ENCODE data around the gene TNFAIP2. TPM values are rescaled to one million over a fixed set of nuclear protein-coding genes. Genes with fewer than 3 reads are reported as not detected.

The TNFAIP2 gene
- total and polyA plus RNA-seq, 8 donors: 30.7 to 279 (median 73.0) TPM

DNA sequence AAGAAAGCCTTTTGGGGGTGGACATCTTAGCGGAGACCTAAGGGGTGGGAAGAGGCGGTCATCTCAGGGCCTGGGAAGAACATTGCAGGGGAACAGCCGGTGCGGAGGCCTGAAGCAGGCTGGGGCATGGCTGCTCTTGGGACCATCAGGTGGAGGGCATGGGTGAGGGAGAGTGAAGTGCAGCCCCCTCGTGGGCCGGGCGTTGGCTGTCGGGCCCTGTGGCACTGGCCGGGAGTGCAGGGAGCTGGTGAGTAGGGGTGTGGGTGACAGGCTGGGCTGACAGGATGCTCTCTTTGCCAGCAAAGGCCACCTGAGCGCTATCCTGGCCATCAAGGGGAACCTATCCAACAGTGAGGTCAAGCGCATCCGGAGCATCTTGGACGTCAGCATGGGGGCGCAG lies 11.7 kb downstream of the TNFAIP2 start:
- H3K27me3 ChIP-seq: peaks cover 0 to 14% (median 0%) of the 10 kb centered on the region in 3 donors
- intact Hi-C loops (cut with DNase I; ENCODE audit: low total_unique reads): no loop called here
- no peak for TF ChIP-seq EP300 (IDR thresholded peaks at IDR 0.05)
- TF ChIP-seq POLR2A (IDR thresholded peaks at IDR 0.05): no peak
- TF ChIP-seq POLR2AphosphoS5 (IDR thresholded peaks at IDR 0.05): no peak
- no peak for TF ChIP-seq CTCF (IDR thresholded peaks at IDR 0.05)
- no peaks in the 10 kb centered on the region for H3K9me3 ChIP-seq
- H3K4me3 ChIP-seq: no peak overlapping the region
- 91 to 96% (median 93%) methylated on average over 14 of the region's 14 CpGs for WGBS, 5 donors
- H3K4me1 ChIP-seq: peaks cover 19 to 55% (median 36%) of the 10 kb centered on the region in 4 donors
- no peak overlapping the region for H3K27ac ChIP-seq
- peak in 1 of 2 donors; percentile 2 for DNase-seq
- peaks cover 10 to 71% (median 55%) of the 10 kb centered on the region in 4 donors for H3K36me3 ChIP-seq

DNA sequence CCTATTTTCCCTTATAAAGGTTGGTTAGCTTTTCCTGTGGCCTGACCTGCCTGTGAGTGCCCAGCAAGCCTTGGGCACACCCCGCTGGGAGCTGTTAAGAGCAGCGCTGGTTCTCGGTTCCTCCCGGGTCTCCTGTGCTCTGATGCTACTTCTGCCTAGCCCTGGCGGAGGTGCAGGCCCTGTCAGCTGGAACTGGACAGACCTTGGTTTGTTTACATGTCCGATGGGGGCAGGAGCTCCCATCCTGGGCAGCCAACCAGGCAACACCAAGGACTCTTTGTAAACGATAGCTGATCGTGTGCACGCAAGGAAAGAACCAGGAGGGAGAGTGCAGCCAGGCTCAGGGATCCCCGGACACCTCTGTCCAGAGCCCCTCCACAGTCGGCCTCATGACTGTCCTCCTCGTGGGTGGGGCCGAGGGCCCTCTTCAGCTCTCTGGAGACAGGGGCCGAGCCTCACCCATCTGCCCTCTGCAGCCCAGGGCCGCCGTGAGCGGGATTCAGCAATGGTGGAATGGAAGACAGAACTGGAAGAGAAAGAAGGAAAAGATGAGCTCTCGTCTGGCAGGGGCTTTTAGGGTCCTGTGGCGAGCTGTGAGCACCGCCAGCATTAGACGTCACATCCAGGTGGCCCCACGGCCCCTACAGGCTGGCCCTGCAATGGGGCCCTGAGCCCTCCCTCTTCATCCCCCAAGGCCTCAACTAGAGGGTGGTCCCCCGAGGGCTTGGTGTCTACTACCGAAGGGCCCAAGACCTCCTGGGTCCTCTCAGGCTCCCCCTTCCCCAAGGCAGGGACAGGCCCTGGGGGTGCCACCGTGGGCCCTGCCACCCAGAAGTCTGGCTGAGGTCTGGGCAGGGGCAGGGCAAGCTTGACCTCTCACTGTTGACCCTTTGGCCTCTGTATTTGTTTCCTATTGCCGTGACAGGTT lies 12.3 kb downstream of the TNFAIP2 start:
- DNase-seq: no peak
- Histone ChIP-seq H3K4me1 (peaks cover 18 to 48% (median 29%) of the 10 kb centered on the region in 4 donors), H3K27me3 (peaks cover 0 to 14% (median 0%) of the 10 kb centered on the region in 3 donors), H3K27ac (no peak overlapping the region), H3K36me3 (peaks cover 10 to 65% (median 48%) of the 10 kb centered on the region in 4 donors), H3K4me3 (no peak overlapping the region), H3K9me3 (no peaks in the 10 kb centered on the region)
- 80 to 92% (median 83%) methylated on average over 16 to 26 of the region's 26 CpGs for WGBS, 5 donors
- intact Hi-C loops (cut with DNase I; ENCODE audit: low total_unique reads): no loop called here
- TF ChIP-seq POLR2A (IDR thresholded peaks at IDR 0.05): no peak
- no peak for TF ChIP-seq EP300 (IDR thresholded peaks at IDR 0.05)
- no peak for TF ChIP-seq CTCF (IDR thresholded peaks at IDR 0.05)
- no peak for TF ChIP-seq POLR2AphosphoS5 (IDR thresholded peaks at IDR 0.05)

GRCh38 chr14:103136388-103137271 lies 13.4 kb downstream of the TNFAIP2 start:
- no peak overlapping the region for H3K4me3 ChIP-seq
- intact Hi-C loops (cut with DNase I; ENCODE audit: low total_unique reads): no loop called here
- H3K36me3 ChIP-seq: peaks cover 4 to 54% (median 43%) of the 10 kb centered on the region in 4 donors
- H3K4me1 ChIP-seq: peaks cover 8 to 45% (median 27%) of the 10 kb centered on the region in 4 donors
- TF ChIP-seq EP300 (IDR thresholded peaks at IDR 0.05) (no peak), POLR2A (IDR thresholded peaks at IDR 0.05) (no peak), POLR2AphosphoS5 (IDR thresholded peaks at IDR 0.05) (no peak), CTCF (IDR thresholded peaks at IDR 0.05) (no peak)
- H3K27ac ChIP-seq: peak overlapping the region in 2 of 5 donors; percentile 46 to 64
- WGBS, 5 donors: 70 to 74% (median 71%) methylated on average over 20 of the region's 20 CpGs
- no peaks in the 10 kb centered on the region for H3K9me3 ChIP-seq
- peak in 1 of 2 donors; percentile 60 for DNase-seq
- H3K27me3 ChIP-seq: peaks cover 0 to 14% (median 0%) of the 10 kb centered on the region in 3 donors
